PC-9 (cell line): ENCODE measurements around the gene BCAT1. TPM values are rescaled to one million over a fixed set of nuclear protein-coding genes. Genes with fewer than 3 reads are reported as not detected.

Experiments used
- BruUV-seq: library from RNA; stranded (reverse); fragments of 400-500 nt; replicated peaks from 2 replicates; lab custom pipeline; 2021; lab: Mats Ljungman, UMichigan
- CTCF ChIA-PET: fragments of 300-600 bp; sonication (Branson Sonifier 250); formaldehyde crosslinking; loops from one replicate; lab custom pipeline; 2022; ENCODE audit warnings: antibody characterized with exemption; lab: Charles Lee
- POLR2A ChIA-PET: fragments of 300-600 bp; sonication (Branson Sonifier 250); formaldehyde crosslinking; loops from one replicate; lab custom pipeline; 2022; ENCODE audit warnings: antibody characterized with exemption; ENCODE audit not compliant: unreplicated experiment; lab: Charles Lee
- DNase-seq, 2 experiments: peaks; one replicate each; pipeline versions ENCODE4 v3.0.0 to v3.0.0-alpha.2; 2015 to 2022; ENCODE audit warnings: mixed read lengths in 1 of 2
- H2AFZ ChIP-seq: fragments of 200-600 bp; sonication (generic); 2 replicates; pipeline ENCODE4 v1.8.1; 2017; ENCODE audit warnings: antibody characterized with exemption
- H3F3A ChIP-seq: fragments of 200-600 bp; sonication (generic); 2 replicates; pipeline ENCODE4 v1.8.1; 2017; ENCODE audit warnings: antibody characterized with exemption, mild to moderate bottlenecking, low read depth; ENCODE audit not compliant: insufficient read depth
- H3K27ac ChIP-seq: fragments of 200-600 bp; sonication (generic); 2 replicates; pipeline ENCODE4 v1.6.1; 2016; ENCODE audit warnings: mixed run types
- H3K27me3 ChIP-seq: fragments of 200-600 bp; sonication (generic); 2 replicates; pipeline ENCODE4 v1.6.1; 2016; ENCODE audit warnings: low read depth, mixed run types; ENCODE audit not compliant: insufficient read depth
- H3K36me3 ChIP-seq: fragments of 200-600 bp; sonication (generic); 2 replicates; pipeline ENCODE4 v1.6.1; 2016; ENCODE audit warnings: low read depth, mixed run types
- H3K4me1 ChIP-seq: fragments of 200-600 bp; sonication (generic); replicated peaks from 2 replicates; pipeline ENCODE4 v1.6.1; 2016; ENCODE audit warnings: mixed run types; ENCODE audit not compliant: insufficient read depth
- H3K4me2 ChIP-seq: fragments of 200-600 bp; sonication (generic); 2 replicates; pipeline ENCODE4 v1.6.1; 2017; ENCODE audit warnings: mixed run types
- H3K4me3 ChIP-seq: fragments of 200-600 bp; sonication (generic); 2 replicates; pipeline ENCODE4 v1.6.1; 2016; ENCODE audit warnings: mixed run types
- H3K79me2 ChIP-seq: fragments of 200-600 bp; sonication (generic); 2 replicates; pipeline ENCODE4 v1.6.1; 2017; ENCODE audit warnings: low read depth, mixed run types
- H3K9me2 ChIP-seq: fragments of 200-600 bp; sonication (generic); 2 replicates; pipeline ENCODE4 v1.8.1; 2017; ENCODE audit warnings: mild to moderate bottlenecking; ENCODE audit not compliant: insufficient read depth
- H3K9me3 ChIP-seq: fragments of 200-600 bp; sonication (generic); 2 replicates; pipeline ENCODE4 v1.8.1; 2016; ENCODE audit warnings: low read depth; ENCODE audit not compliant: insufficient read depth
- H4K20me1 ChIP-seq: fragments of 200-600 bp; sonication (generic); 2 replicates; pipeline ENCODE4 v1.8.1; 2017; ENCODE audit not compliant: insufficient read depth
- CTCF ChIP-seq: fragments of 200-600 bp; sonication (generic); conservative IDR thresholded peaks from 2 replicates; pipeline ENCODE4 v1.6.1; 2017; ENCODE audit warnings: mixed run types, antibody characterized with exemption, mild to moderate bottlenecking, moderate library complexity
- EZH2 ChIP-seq: fragments of 200-600 bp; sonication (generic); IDR thresholded peaks from 2 replicates; pipeline ENCODE4 v1.8.0; 2017; ENCODE audit warnings: antibody characterized with exemption, low read depth
- intact Hi-C: fragments of 100-400 bp; cut with micrococcal nuclease; formaldehyde crosslinking; loops from one replicate; pipeline ENCODE4 v1.10.0; 2022; ENCODE audit not compliant: unreplicated experiment
- total RNA-seq: library from RNA; stranded (reverse); gene quantifications from 2 replicates; pipeline ENCODE4 v1.2.3, GENCODE V29; 2021

The BCAT1 gene
- total RNA-seq, 1 experiment from 2014 or later = 78.6 TPM

GRCh38 chr12:24798335-24798734, 150.6 kb downstream of the BCAT1 start:
- Histone ChIP-seq H3K27me3 (no peaks in the 10 kb centered on the region), H3K27ac (no peak overlapping the region), H3K4me1 (no peaks in the 10 kb centered on the region), H3K79me2 (no peaks in the 10 kb centered on the region), H4K20me1 (no peaks in the 10 kb centered on the region), H3K4me2 (no peak overlapping the region), H3K4me3 (no peak overlapping the region), H2AFZ (no peak overlapping the region), H3K36me3 (no peaks in the 10 kb centered on the region), H3F3A (no peaks in the 10 kb centered on the region), H3K9me2 (no peaks in the 10 kb centered on the region), H3K9me3 (no peaks in the 10 kb centered on the region)
- ChIA-PET CTCF (no interaction called here), POLR2A (no interaction called here)
- intact Hi-C loops = no loop called here
- DNase-seq = no peak
- BruUV-seq = no TSS peak
- TF ChIP-seq CTCF (no peak), EZH2 (no peak)

GRCh38 chr12:24797901-24798300, 151.0 kb downstream of the BCAT1 start:
- no peak overlapping the region for H3K4me3 ChIP-seq
- no peak for DNase-seq
- TF ChIP-seq EZH2 = no peak
- TF ChIP-seq CTCF = no peak
- H2AFZ ChIP-seq = no peak overlapping the region
- H3K9me2 ChIP-seq = no peaks in the 10 kb centered on the region
- H3F3A ChIP-seq = no peaks in the 10 kb centered on the region
- H3K27me3 ChIP-seq = no peaks in the 10 kb centered on the region
- H3K36me3 ChIP-seq = no peaks in the 10 kb centered on the region
- CTCF ChIA-PET = no interaction called here
- H3K79me2 ChIP-seq = no peaks in the 10 kb centered on the region
- H3K9me3 ChIP-seq = no peaks in the 10 kb centered on the region
- BruUV-seq = no TSS peak
- no peak overlapping the region for H3K4me2 ChIP-seq
- POLR2A ChIA-PET = no interaction called here
- no peaks in the 10 kb centered on the region for H3K4me1 ChIP-seq
- no peak overlapping the region for H3K27ac ChIP-seq
- intact Hi-C loops = no loop called here
- H4K20me1 ChIP-seq = no peaks in the 10 kb centered on the region

- Histone ChIP-seq H3K4me3 (no peak overlapping the region), H2AFZ (no peak overlapping the region), H3K4me2 (no peak overlapping the region), H3F3A (no peaks in the 10 kb centered on the region), H4K20me1 (no peaks in the 10 kb centered on the region), H3K79me2 (no peaks in the 10 kb centered on the region), H3K36me3 (no peaks in the 10 kb centered on the region), H3K27me3 (no peaks in the 10 kb centered on the region), H3K9me3 (no peaks in the 10 kb centered on the region), H3K4me1 (no peaks in the 10 kb centered on the region), H3K27ac (no peak overlapping the region), H3K9me2 (no peaks in the 10 kb centered on the region)
- no TSS peak for BruUV-seq
- intact Hi-C loops = no loop called here
- DNase-seq = no peak
- ChIA-PET POLR2A (no interaction called here), CTCF (interaction anchor here (0.7 kb wide), 1 partner anchor 333 kb away, joined by 4 read pairs; no protein-coding TSS in a partner anchor)
- TF ChIP-seq CTCF (no peak), EZH2 (no peak)
Measured at GRCh38 chr12:24796876-24797275, 152.0 kb downstream of the BCAT1 start.
